ENCODE measurements around the gene LRRC74B.

- TF ChIP-seq, protein P1, sequence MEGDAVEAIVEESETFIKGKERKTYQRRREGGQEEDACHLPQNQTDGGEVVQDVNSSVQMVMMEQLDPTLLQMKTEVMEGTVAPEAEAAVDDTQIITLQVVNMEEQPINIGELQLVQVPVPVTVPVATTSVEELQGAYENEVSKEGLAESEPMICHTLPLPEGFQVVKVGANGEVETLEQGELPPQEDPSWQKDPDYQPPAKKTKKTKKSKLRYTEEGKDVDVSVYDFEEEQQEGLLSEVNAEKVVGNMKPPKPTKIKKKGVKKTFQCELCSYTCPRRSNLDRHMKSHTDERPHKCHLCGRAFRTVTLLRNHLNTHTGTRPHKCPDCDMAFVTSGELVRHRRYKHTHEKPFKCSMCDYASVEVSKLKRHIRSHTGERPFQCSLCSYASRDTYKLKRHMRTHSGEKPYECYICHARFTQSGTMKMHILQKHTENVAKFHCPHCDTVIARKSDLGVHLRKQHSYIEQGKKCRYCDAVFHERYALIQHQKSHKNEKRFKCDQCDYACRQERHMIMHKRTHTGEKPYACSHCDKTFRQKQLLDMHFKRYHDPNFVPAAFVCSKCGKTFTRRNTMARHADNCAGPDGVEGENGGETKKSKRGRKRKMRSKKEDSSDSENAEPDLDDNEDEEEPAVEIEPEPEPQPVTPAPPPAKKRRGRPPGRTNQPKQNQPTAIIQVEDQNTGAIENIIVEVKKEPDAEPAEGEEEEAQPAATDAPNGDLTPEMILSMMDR (IDR thresholded peaks at IDR 0.05) = no peak
- TF ChIP-seq POLR2A (IDR thresholded peaks at IDR 0.05) = no peak
These were observed 17.2 kb upstream of the LRRC74B start for GRCh38 chr22:21028277-21029251.

All from adrenal gland (tissue), 5 donors.